Epithelial cell of proximal tubule (primary cell): ENCODE results near the gene CACNB2. TPM values are rescaled to one million over a fixed set of nuclear protein-coding genes. Genes with fewer than 3 reads are reported as not detected.

Source experiments
- DNase-seq: peaks from one replicate; pipeline ENCODE4 v3.0.0-alpha.2; 2011; ENCODE audit warnings: low read depth
- H3K4me3 ChIP-seq: 2 replicates; pipeline ENCODE4 v1.5.1; 2011; ENCODE audit warnings: low read depth, mild to moderate bottlenecking, low read length
- CTCF ChIP-seq: conservative IDR thresholded peaks from 2 replicates; pipeline ENCODE4 v1.5.1; 2012; ENCODE audit warnings: low read depth, mild to moderate bottlenecking, low read length
- total RNA-seq: library from RNA; depleted of rRNA; stranded (reverse); fragments of >200 nt; gene quantifications from 2 replicates; pipeline ENCODE4 v1.2.3, GENCODE V29; 2015

CACNB2 gene
- total RNA-seq, 1 donor from 2014 or later: not detected

GRCh38 chr10:18279173-18279572, 138.9 kb downstream of the CACNB2 start:
- no peak overlapping the region for H3K4me3 ChIP-seq
- DNase-seq: peak; percentile 6
- TF ChIP-seq CTCF: no peak

DNA sequence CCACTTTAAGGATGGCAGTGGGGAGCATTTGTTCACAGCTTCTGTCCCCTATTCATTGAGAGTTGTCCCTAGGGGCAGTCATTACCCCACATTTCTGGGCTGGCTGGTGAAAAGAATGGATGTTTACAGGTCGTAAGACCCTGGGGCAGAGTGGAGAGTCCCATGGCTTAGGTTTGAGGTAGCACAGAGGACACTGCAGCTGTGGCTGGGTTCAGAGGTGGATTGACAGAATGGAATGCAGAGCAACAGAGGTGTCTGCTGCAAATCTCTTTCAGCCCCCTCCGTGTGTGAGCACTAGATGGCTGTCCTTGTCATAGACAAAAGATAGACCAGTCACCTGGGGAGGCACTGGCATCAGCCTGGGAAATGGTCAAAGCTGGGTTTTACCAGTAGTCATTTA, 141.9 kb downstream of the CACNB2 start:
- H3K4me3 ChIP-seq: no peak overlapping the region
- no peak for DNase-seq
- TF ChIP-seq CTCF: no peak

GRCh38 chr10:18290651-18291313, 150.6 kb downstream of the CACNB2 start:
- no peak for TF ChIP-seq CTCF
- H3K4me3 ChIP-seq: no peak overlapping the region
- DNase-seq: no peak

- no peak for DNase-seq
- no peak overlapping the region for H3K4me3 ChIP-seq
- no peak for TF ChIP-seq CTCF
Observed at GRCh38 chr10:18293536-18294510, 153.6 kb downstream of the CACNB2 start.

GRCh38 chr10:18294633-18295032, 154.4 kb downstream of the CACNB2 start:
- no peak for DNase-seq
- H3K4me3 ChIP-seq: no peak overlapping the region
- TF ChIP-seq CTCF: no peak

- H3K4me3 ChIP-seq: no peak overlapping the region
- DNase-seq: no peak
- no peak for TF ChIP-seq CTCF
Observed at GRCh38 chr10:18297659-18298058, 157.4 kb downstream of the CACNB2 start.
